PC-3 (cell line): ENCODE data around the gene DAAM1.

Experiments
- CTCF ChIP-seq: fragments of 300-600 bp; sonication (generic); conservative IDR thresholded peaks from 2 replicates; pipeline ENCODE4 v1.5.1; 2017; ENCODE audit warnings: antibody characterized with exemption, low read depth, mild to moderate bottlenecking, low read length
- EZH2 ChIP-seq: fragments of 300-600 bp; sonication (generic); IDR thresholded peaks from one replicate; pipeline ENCODE4 v1.6.1; 2017; ENCODE audit warnings: antibody characterized with exemption, mild to moderate bottlenecking, low read length; ENCODE audit not compliant: unreplicated experiment
- EZH2phosphoT487 ChIP-seq: fragments of 300-600 bp; sonication (generic); IDR thresholded peaks from 2 replicates; pipeline ENCODE4 v1.6.1; 2018; ENCODE audit warnings: mild to moderate bottlenecking, antibody characterized with exemption, low read length, borderline replicate concordance

DNA sequence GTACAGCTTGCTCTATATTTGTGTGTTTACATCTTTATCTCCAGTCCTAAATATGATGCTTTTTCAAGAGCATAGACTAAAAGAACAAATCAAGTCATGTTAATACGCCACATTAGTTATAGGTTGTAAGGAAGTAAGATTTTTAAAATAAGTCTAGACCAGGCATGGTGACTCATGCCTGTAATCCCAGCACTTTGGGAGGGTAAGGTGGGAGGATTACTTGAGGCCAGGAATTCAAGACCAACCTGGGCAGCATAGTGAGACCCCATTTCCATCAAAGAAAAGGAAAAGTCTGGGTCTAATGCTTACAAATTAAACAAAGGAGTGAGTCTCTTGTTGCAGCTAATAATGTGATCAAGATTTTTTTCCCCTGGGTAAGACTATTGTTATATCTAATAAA lies 157.9 kb downstream of the DAAM1 start:
- TF ChIP-seq CTCF, result no peak
- TF ChIP-seq EZH2, result no peak
- TF ChIP-seq EZH2phosphoT487, result no peak
